NCI-H2107 treated with DMSO at 0.1 percent for 48 hours (cell line): Measurements from ENCODE around the gene SIX5.
A peak's percentile ranks its signal among the peaks of the same experiment; 100 is the strongest.
"Not testable (repeated sequence)": the region's sequence is repeated elsewhere in the genome, so short reads cannot be mapped to it uniquely, and the experiment has no call there.

Source experiments
- DNase-seq: peaks from one replicate; lab custom pipeline; 2025; ENCODE audit not compliant: unreplicated experiment; lab: John Stamatoyannopoulos, UW

SIX5 gene

GRCh38 chr19:45761714-45762113, 7.3 kb downstream of the SIX5 start:
- DNase-seq, result no peak

GRCh38 chr19:45758921-45759320, 10.1 kb downstream of the SIX5 start:
- DNase-seq, result no peak

- no peak for DNase-seq
Measured at GRCh38 chr19:45757695-45758094, 11.4 kb downstream of the SIX5 start.

- DNase-seq, result no peak
Measured at GRCh38 chr19:45754323-45754722, 14.7 kb downstream of the SIX5 start.

- no peak for DNase-seq
Measured at GRCh38 chr19:45753548-45753947, 15.5 kb downstream of the SIX5 start.

GRCh38 chr19:45752639-45753038, 16.4 kb downstream of the SIX5 start:
- DNase-seq, result no peak

- DNase-seq, result not testable (repeated sequence)
Measured at GRCh38 chr19:45751483-45751882, 17.6 kb downstream of the SIX5 start.

- no peak for DNase-seq
Measured at GRCh38 chr19:45747513-45747912, 21.5 kb downstream of the SIX5 start.

GRCh38 chr19:45746866-45747265, 22.2 kb downstream of the SIX5 start:
- DNase-seq, result no peak

GRCh38 chr19:45745606-45746005, 23.4 kb downstream of the SIX5 start:
- no peak for DNase-seq

- no peak for DNase-seq
Measured at GRCh38 chr19:45742969-45743368, 26.1 kb downstream of the SIX5 start.

GRCh38 chr19:45739498-45740439, 29.3 kb downstream of the SIX5 start:
- no peak for DNase-seq

GRCh38 chr19:45733160-45733810, 35.8 kb downstream of the SIX5 start, which contains the start of gene MEIOSIN:
TSS of gene MEIOSIN (plus strand) at chr19:45733439. CDS start at chr19:45735377, 1,938 bp downstream.
- no peak for DNase-seq

GRCh38 chr19:45730368-45731288, 38.4 kb downstream of the SIX5 start, which contains the start of gene FBXO46:
TSS of gene FBXO46 (minus strand) at chr19:45730896. CDS start at chr19:45713495, 17,401 bp downstream.
- DNase-seq, result peak; percentile 98

GRCh38 chr19:45729800-45730290, 39.2 kb downstream of the SIX5 start:
- no peak for DNase-seq

- not testable (repeated sequence) for DNase-seq
Measured at GRCh38 chr19:45728683-45729082, 40.4 kb downstream of the SIX5 start.

GRCh38 chr19:45720065-45720464, 49.0 kb downstream of the SIX5 start:
- DNase-seq, result not testable (repeated sequence)

- DNase-seq, result no peak
Measured at GRCh38 chr19:45717983-45718650, 50.9 kb downstream of the SIX5 start.

- DNase-seq, result peak; percentile 90
Measured at GRCh38 chr19:45717131-45717982, 51.7 kb downstream of the SIX5 start.
